Measurements from ENCODE around the gene KCNQ1. TPM values are rescaled to one million over a fixed set of nuclear protein-coding genes. Genes with fewer than 3 reads are reported as not detected.

Gene KCNQ1
- total RNA-seq, 1 experiment from 2014 or later: 10.7 TPM

Other genes starting within 250 kb of the KCNQ1 start
- gene ASCL2, start 174.4 kb upstream of the KCNQ1 start, total RNA-seq (2021; ENCODE audit: unreplicated experiment): not detected
- gene C11orf21, start 143.1 kb upstream of the KCNQ1 start, total RNA-seq (2021; ENCODE audit: unreplicated experiment): not detected
- gene TSPAN32, start 143.0 kb upstream of the KCNQ1 start, total RNA-seq (2021; ENCODE audit: unreplicated experiment): not detected
- 296 TPM for gene CD81, start 67.7 kb upstream of the KCNQ1 start, total RNA-seq (2021; ENCODE audit: unreplicated experiment)
- 47.1 TPM for gene TSSC4, start 44.3 kb upstream of the KCNQ1 start, total RNA-seq (2021; ENCODE audit: unreplicated experiment)
- 0.07 TPM for gene TRPM5, start 494 bp upstream of the KCNQ1 start, total RNA-seq (2021; ENCODE audit: unreplicated experiment)